Chondrocyte (in vitro differentiated cells): Measurements from ENCODE around the gene HEXD. TPM values are rescaled to one million over a fixed set of nuclear protein-coding genes. Genes with fewer than 3 reads are reported as not detected.

Experiments
- DNase-seq: peaks from one replicate; pipeline ENCODE4 v3.0.0; 2021; ENCODE audit warnings: mixed read lengths, low spot score
- H3K27ac Mint-ChIP-seq: one replicate; pipeline ENCODE4 v1.8.0; 2021; ENCODE audit warnings: mild to moderate bottlenecking, moderate library complexity, mixed read lengths; ENCODE audit not compliant: unreplicated experiment
- H3K27me3 Mint-ChIP-seq: 2 replicates; pipeline ENCODE4 v1.8.0; 2021; ENCODE audit warnings: low read depth, mixed read lengths
- H3K36me3 Mint-ChIP-seq: 2 replicates; pipeline ENCODE4 v1.8.0; 2021; ENCODE audit warnings: low read depth, mixed read lengths
- H3K4me1 Mint-ChIP-seq: 2 replicates; pipeline ENCODE4 v1.8.0; 2021; ENCODE audit warnings: low read depth, mild to moderate bottlenecking, mixed read lengths
- H3K4me3 Mint-ChIP-seq: one replicate; pipeline ENCODE4 v1.8.0; 2021; ENCODE audit warnings: mild to moderate bottlenecking, moderate library complexity, mixed read lengths; ENCODE audit not compliant: unreplicated experiment
- H3K9me3 Mint-ChIP-seq: 2 replicates; pipeline ENCODE4 v1.8.0; 2021; ENCODE audit warnings: low read depth, mixed read lengths
- CTCF ChIP-seq: fragments of 200-600 bp; sonication (generic); IDR thresholded peaks from 2 replicates; pipeline ENCODE4 v1.5.0; 2021; ENCODE audit warnings: antibody characterized with exemption, mild to moderate bottlenecking, moderate library complexity
- total RNA-seq: library from RNA; stranded (reverse); gene quantifications from 3 replicates; pipeline ENCODE4 v1.2.1, GENCODE V29; 2021

The HEXD gene
- total RNA-seq, 1 donor from 2014 or later = 10.8 TPM

- no peak overlapping the region for H3K4me3 Mint-ChIP-seq
- no peaks in the 10 kb centered on the region for H3K9me3 Mint-ChIP-seq
Measured at GRCh38 chr17:82440991-82441627, 23.0 kb downstream of the HEXD start.

GRCh38 chr17:82441691-82442487, 23.7 kb downstream of the HEXD start:
- TF ChIP-seq CTCF = no peak
- DNase-seq = no peak
- no peak overlapping the region for H3K27ac Mint-ChIP-seq
- no peaks in the 10 kb centered on the region for H3K36me3 Mint-ChIP-seq
- H3K27me3 Mint-ChIP-seq = no peaks in the 10 kb centered on the region
- no peak overlapping the region for H3K4me3 Mint-ChIP-seq
- H3K9me3 Mint-ChIP-seq = no peaks in the 10 kb centered on the region
- H3K4me1 Mint-ChIP-seq = peaks cover 3% of the 10 kb centered on the region

More at GRCh38 chr17:82440991-82441627, 23.0 kb downstream of the HEXD start:
- no peak for TF ChIP-seq CTCF
- Mint-ChIP-seq H3K27me3 (no peaks in the 10 kb centered on the region), H3K27ac (no peak overlapping the region), H3K36me3 (no peaks in the 10 kb centered on the region), H3K4me1 (no peaks in the 10 kb centered on the region)
- no peak for DNase-seq

- no peaks in the 10 kb centered on the region for H3K27me3 Mint-ChIP-seq
- TF ChIP-seq CTCF = no peak
- DNase-seq = no peak
- H3K36me3 Mint-ChIP-seq = no peaks in the 10 kb centered on the region
- H3K9me3 Mint-ChIP-seq = no peaks in the 10 kb centered on the region
- H3K4me3 Mint-ChIP-seq = no peak overlapping the region
- H3K4me1 Mint-ChIP-seq = peaks cover 3% of the 10 kb centered on the region
- H3K27ac Mint-ChIP-seq = no peak overlapping the region
Measured at GRCh38 chr17:82442643-82443464, 24.7 kb downstream of the HEXD start.

GRCh38 chr17:82443465-82444283, 25.5 kb downstream of the HEXD start:
- no peak overlapping the region for H3K4me3 Mint-ChIP-seq
- H3K27ac Mint-ChIP-seq = no peak overlapping the region
- TF ChIP-seq CTCF = no peak
- no peaks in the 10 kb centered on the region for H3K27me3 Mint-ChIP-seq
- peaks cover 3% of the 10 kb centered on the region for H3K4me1 Mint-ChIP-seq
- H3K36me3 Mint-ChIP-seq = no peaks in the 10 kb centered on the region
- DNase-seq = no peak
- H3K9me3 Mint-ChIP-seq = no peaks in the 10 kb centered on the region
